ENCODE measurements around the gene ZNF263. TPM values are rescaled to one million over a fixed set of nuclear protein-coding genes. Genes with fewer than 3 reads are reported as not detected.

Gene ZNF263
- total and polyA plus RNA-seq, 9 of the 15 experiments (the other 6 are each of a cell fraction or from before 2014, with no cell fraction given): 4.6 to 48.3 (median 31.8) TPM

DNA sequence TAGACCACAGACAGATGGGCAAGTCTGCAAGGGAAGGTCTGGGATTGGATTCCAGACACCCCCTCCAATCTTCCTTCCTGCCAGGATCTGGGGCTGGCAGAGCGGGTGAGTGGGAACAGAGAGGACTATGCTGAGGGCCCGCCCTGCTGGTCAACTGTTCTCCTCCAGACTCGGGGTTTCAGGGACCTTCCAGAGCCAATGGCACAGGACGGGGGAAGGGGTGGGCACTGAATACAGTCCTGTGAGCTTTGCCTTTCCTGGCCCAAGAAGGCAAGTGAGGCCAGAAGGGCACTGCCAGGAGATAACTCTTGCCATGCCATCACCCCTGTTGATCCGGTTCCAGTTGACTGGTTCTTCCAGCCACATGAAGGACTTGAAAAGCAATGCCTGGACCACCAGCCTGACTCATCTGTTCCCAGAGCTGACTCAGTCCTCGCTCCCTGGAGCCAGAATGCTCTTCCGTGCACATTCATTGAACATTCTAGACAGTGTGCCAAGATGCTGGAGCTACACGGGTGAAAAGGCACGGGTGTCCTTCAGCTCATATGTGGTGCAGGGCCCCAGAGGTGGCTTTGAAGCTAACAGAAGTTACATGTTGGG, 26.3 kb upstream of the ZNF263 start:
- no peaks in the 10 kb centered on the region for H3K79me2 ChIP-seq (ENCODE audit: control insufficient read depth, insufficient read depth, low read length)
- BruUV-seq (replicated peaks): no TSS peak
- no peak for ATAC-seq
- no peaks in the 10 kb centered on the region for H3K36me3 ChIP-seq (ENCODE audit: control insufficient read depth, insufficient read depth, low read length)
- H3K9ac ChIP-seq (ENCODE audit: insufficient read depth in 1 of 2, low read depth in 2 of 2, low read length in 2 of 2): no peak overlapping the region
- H3K9me1 ChIP-seq (ENCODE audit: control insufficient read depth, insufficient read depth, low read length): no peaks in the 10 kb centered on the region
- no peak overlapping the region for H2AFZ ChIP-seq (ENCODE audit: low read depth, low read length)
- no peak for DNase-seq (ENCODE audit: extremely low read depth in 1 of 4, low spot score in 3 of 4)
- H3K27me3 ChIP-seq (ENCODE audit: control insufficient read depth in 2 of 2, insufficient read depth in 2 of 2, low read length in 2 of 2): peaks cover 25 to 48% of the 10 kb centered on the region in 2 experiments
- no peak for FAIRE-seq
- intact Hi-C loops (cut with micrococcal nuclease): no loop called here
- no peak overlapping the region for H3K4me2 ChIP-seq (ENCODE audit: insufficient read depth, low read length)
- WGBS (ENCODE audit: insufficient coverage, low coverage, missing lambda C conversion rate): 3% methylated on average over 9 of the region's 9 CpGs
- ChIA-PET POLR2A (interaction anchor here (0.8 to 1.6 kb wide), 3 partner anchors 7 to 26 kb away, joined by 3 to 4 read pairs (median 3); no protein-coding TSS in a partner anchor), CTCF (ENCODE audit: low intra/inter-chr PET ratio) (no interaction called here)
- H3K9me3 ChIP-seq (replicated peaks; ENCODE audit: control insufficient read depth, insufficient read depth, low read depth, low read length): no peaks in the 10 kb centered on the region
- in situ Hi-C loops (cut with MboI): no loop called here
- no peaks in the 10 kb centered on the region for H4K20me1 ChIP-seq (replicated peaks; ENCODE audit: control insufficient read depth, insufficient read depth, low read length)
- H3K4me3 ChIP-seq: no peak overlapping the region
- peaks cover 0 to 8% of the 10 kb centered on the region in 2 experiments; a peak in 2 of 5 replicates for H3K4me1 ChIP-seq (replicated peaks in 1 of 2; ENCODE audit: control insufficient read depth in 2 of 2, insufficient read depth in 2 of 2, low read length in 2 of 2)
- no peak overlapping the region for H3K27ac ChIP-seq (ENCODE audit: extremely low read depth, low read depth, low read length)
- TF ChIP-seq ZC3H4 (CRISPR knock-in tag; IDR thresholded peaks at IDR 0.05; ENCODE audit: borderline replicate concordance) (no peak), KDM1A (IDR thresholded peaks at IDR 0.05) (no peak), ARID3A (IDR thresholded peaks at IDR 0.05; ENCODE audit: borderline replicate concordance, low read depth, low read length) (no peak), TFAM (CRISPR knock-in tag; conservative IDR thresholded peaks at IDR 0.05) (no peak), MBD1 (CRISPR knock-in tag; IDR thresholded peaks at IDR 0.05) (no peak), TCF7L2 (IDR thresholded peaks at IDR 0.05; ENCODE audit: low read depth, low read length) (no peak), ZNF561 (CRISPR knock-in tag; conservative IDR thresholded peaks at IDR 0.05) (no peak), YY1 (IDR thresholded peaks at IDR 0.05; ENCODE audit: borderline replicate concordance in 1 of 3, control insufficient read depth in 1 of 3, extremely low read depth in 1 of 3, insufficient read depth in 3 of 3, insufficient read length in 1 of 3, insufficient replicate concordance in 2 of 3, low read depth in 1 of 3, low read length in 2 of 3) (no peak), FOXO4 (CRISPR knock-in tag; IDR thresholded peaks at IDR 0.05) (no peak), MCM7 (IDR thresholded peaks at IDR 0.05) (no peak), ZNF512 (tag; IDR thresholded peaks at IDR 0.05) (no peak), GTF2E2 (tag; IDR thresholded peaks at IDR 0.05) (no peak), TFAP4 (CRISPR knock-in tag; IDR thresholded peaks at IDR 0.05; ENCODE audit: borderline replicate concordance) (no peak), TARDBP (IDR thresholded peaks at IDR 0.05) (no peak)
